ENCODE results near the gene NCK2.
A peak's percentile ranks its signal among the peaks of the same experiment; 100 is the strongest.

Gene NCK2

DNA sequence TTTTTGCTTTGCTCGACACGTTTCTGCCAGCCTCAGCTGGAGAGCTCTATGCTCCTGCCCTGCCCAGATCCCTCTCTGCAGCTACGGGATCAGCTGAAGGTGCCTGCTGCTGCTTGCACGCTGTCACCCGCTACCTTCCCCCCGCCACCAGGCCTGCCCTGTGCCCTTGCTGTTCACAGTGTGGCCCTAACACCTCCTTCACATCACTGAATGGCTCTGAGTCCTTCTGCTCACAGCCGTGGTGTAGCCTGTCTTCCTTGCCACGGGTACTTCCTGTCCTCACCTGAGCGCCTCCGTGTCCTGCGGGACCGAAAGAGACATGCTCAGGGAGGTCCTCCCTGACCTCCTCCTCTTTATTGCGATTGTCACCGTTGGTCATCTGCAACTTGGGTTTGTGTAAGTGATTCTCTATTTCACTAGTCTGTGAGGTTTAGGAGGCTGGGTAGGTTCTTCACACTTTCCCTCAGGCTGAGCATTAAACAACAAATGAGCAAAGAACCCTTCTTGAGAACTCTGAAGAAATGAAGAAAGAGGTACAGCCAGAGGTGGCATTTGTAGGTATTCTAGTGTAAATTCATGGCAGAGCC, 127.5 kb downstream of the NCK2 start:
- Histone ChIP-seq H3K9me3 (ENCODE audit: control insufficient read depth, low read length) (no peaks in the 10 kb centered on the region), H3K9ac (ENCODE audit: low read length) (no peak overlapping the region), H3K27me3 (replicated peaks; ENCODE audit: control insufficient read depth, insufficient read depth, low read length) (no peaks in the 10 kb centered on the region), H3K4me1 (ENCODE audit: control insufficient read depth, insufficient read depth, low read length) (peaks cover 29% of the 10 kb centered on the region), H3K36me3 (ENCODE audit: control insufficient read depth, insufficient read depth, low read length, severe bottlenecking) (no peaks in the 10 kb centered on the region), H3K4me3 (ENCODE audit: low read length) (no peak overlapping the region)
- no peak for DNase-seq (ENCODE audit: low read depth)

DNA sequence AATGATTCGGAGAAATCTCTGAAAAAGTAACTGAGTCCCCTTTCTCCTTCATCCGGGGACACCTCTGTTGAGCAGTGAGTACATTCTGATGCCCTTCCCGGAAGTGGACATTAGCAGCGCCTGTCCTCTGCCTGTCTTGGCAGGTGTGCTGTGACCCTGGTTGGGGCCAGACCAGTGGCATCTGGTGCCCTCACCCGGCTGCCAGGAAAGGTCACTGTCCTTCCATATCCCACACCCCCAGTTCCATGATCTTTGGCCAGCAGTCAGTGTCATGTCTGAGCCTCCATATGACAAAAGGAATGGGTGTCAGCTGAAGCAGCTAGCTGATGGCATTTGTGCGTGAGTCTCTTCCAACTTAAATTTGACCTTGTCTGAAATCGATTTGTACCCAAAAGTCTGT, 128.1 kb downstream of the NCK2 start:
- DNase-seq (ENCODE audit: low read depth) = no peak
- H3K4me1 ChIP-seq (ENCODE audit: control insufficient read depth, insufficient read depth, low read length) = peaks cover 29% of the 10 kb centered on the region
- H3K9me3 ChIP-seq (ENCODE audit: control insufficient read depth, low read length) = no peaks in the 10 kb centered on the region
- H3K27me3 ChIP-seq (replicated peaks; ENCODE audit: control insufficient read depth, insufficient read depth, low read length) = no peaks in the 10 kb centered on the region
- no peak overlapping the region for H3K4me3 ChIP-seq (ENCODE audit: low read length)
- H3K9ac ChIP-seq (ENCODE audit: low read length) = no peak overlapping the region
- no peaks in the 10 kb centered on the region for H3K36me3 ChIP-seq (ENCODE audit: control insufficient read depth, insufficient read depth, low read length, severe bottlenecking)

DNA sequence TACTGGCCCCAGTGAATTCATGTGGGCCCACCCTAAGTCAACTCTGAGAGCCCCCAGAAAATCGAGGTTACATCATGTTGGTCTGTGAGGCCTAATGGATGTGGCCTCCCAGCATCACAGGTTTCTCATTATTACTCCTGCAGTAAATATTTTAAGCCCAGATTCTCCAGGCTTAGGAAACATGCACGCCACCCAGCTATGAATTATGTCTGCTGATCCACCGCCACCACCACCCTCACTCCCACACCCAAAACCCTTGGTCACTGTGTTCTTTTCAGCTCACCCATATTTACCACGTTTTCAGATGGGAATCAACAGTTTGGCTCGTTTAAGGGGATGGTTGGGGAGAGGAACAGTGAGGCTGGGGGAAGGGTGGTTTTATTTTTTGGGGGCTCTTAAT, 128.6 kb downstream of the NCK2 start:
- no peak for DNase-seq (ENCODE audit: low read depth)
- H3K36me3 ChIP-seq (ENCODE audit: control insufficient read depth, insufficient read depth, low read length, severe bottlenecking) = peaks cover 2% of the 10 kb centered on the region

DNA sequence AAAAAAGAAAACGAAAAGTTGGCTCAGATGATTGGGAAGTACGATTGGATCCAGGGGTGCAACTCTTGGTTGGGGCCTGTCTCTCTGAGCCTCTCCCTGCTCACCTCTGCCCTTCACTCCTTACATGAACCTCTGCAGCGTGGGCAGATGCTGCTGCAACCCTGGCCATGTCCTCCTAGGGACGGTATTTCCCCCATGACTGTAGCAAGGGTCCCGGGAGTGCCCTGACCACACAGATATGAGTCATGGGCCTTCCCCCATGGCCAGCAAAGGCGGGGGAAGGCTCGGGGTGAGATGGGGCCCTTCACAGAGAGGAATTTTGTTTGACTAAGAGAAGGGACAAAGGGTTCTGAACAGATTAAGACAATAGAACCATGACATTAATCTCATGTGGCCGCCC, 129.0 kb downstream of the NCK2 start:
- no peak overlapping the region for H3K4me3 ChIP-seq (ENCODE audit: low read length)
- no peaks in the 10 kb centered on the region for H3K27me3 ChIP-seq (replicated peaks; ENCODE audit: control insufficient read depth, insufficient read depth, low read length)
- peaks cover 6% of the 10 kb centered on the region for H3K36me3 ChIP-seq (ENCODE audit: control insufficient read depth, insufficient read depth, low read length, severe bottlenecking)
- H3K4me1 ChIP-seq (ENCODE audit: control insufficient read depth, insufficient read depth, low read length) = peaks cover 24% of the 10 kb centered on the region
- DNase-seq (ENCODE audit: low read depth) = peak; percentile 64
- H3K9me3 ChIP-seq (ENCODE audit: control insufficient read depth, low read length) = peaks cover 8% of the 10 kb centered on the region
- H3K9ac ChIP-seq (ENCODE audit: low read length) = no peak overlapping the region

More for the DNA sequence above, 128.6 kb downstream of the NCK2 start:
- no peak overlapping the region for H3K9ac ChIP-seq (ENCODE audit: low read length)
- H3K4me1 ChIP-seq (ENCODE audit: control insufficient read depth, insufficient read depth, low read length) = peaks cover 28% of the 10 kb centered on the region
- H3K9me3 ChIP-seq (ENCODE audit: control insufficient read depth, low read length) = peaks cover 4% of the 10 kb centered on the region
- H3K4me3 ChIP-seq (ENCODE audit: low read length) = no peak overlapping the region
- H3K27me3 ChIP-seq (replicated peaks; ENCODE audit: control insufficient read depth, insufficient read depth, low read length) = no peaks in the 10 kb centered on the region

DNA sequence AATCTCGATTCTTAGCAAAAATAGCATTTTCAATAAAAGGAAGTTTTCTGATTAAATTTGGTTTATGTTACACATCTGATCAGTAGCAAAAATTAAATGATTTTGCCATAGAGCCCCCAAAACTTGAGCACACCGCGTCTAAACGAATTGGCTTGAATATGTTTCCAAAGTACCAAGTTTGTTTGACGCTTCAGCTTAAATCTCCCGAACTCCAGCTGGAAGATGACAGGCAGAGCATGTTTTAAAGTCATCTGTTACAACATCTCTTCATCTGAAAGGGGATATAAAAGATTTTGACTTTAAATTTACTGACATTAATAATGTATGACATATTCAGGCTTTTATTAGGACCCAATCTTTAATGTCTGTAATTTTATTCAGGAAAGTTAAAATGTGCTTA, 129.8 kb downstream of the NCK2 start:
- no peak overlapping the region for H3K4me3 ChIP-seq (ENCODE audit: low read length)
- H3K9ac ChIP-seq (ENCODE audit: low read length) = no peak overlapping the region
- H3K27me3 ChIP-seq (replicated peaks; ENCODE audit: control insufficient read depth, insufficient read depth, low read length) = no peaks in the 10 kb centered on the region
- peaks cover 24% of the 10 kb centered on the region for H3K4me1 ChIP-seq (ENCODE audit: control insufficient read depth, insufficient read depth, low read length)
- H3K36me3 ChIP-seq (ENCODE audit: control insufficient read depth, insufficient read depth, low read length, severe bottlenecking) = peaks cover 11% of the 10 kb centered on the region
- H3K9me3 ChIP-seq (ENCODE audit: control insufficient read depth, low read length) = peaks cover 13% of the 10 kb centered on the region
- no peak for DNase-seq (ENCODE audit: low read depth)

DNA sequence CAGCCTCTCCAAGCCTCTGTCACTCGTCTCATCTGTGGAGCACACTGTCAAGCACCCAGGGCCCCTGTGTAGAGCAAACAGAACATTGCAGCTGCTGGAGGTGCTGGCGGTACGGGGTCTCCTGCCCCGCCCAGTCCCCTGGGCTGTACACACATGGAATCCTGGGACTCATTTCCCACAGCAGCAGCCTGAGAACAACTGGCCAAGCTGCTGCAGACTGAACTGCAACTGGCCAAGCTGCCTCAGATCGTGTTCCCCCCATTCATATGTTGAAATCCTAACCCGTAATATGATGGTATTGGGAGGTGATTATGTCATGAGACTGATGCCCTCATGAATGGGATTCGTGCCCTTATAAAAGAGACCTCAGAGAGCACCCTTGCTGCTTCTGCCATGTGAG, 130.5 kb downstream of the NCK2 start:
- DNase-seq (ENCODE audit: low read depth) = no peak
- peaks cover 11% of the 10 kb centered on the region for H3K36me3 ChIP-seq (ENCODE audit: control insufficient read depth, insufficient read depth, low read length, severe bottlenecking)

DNA sequence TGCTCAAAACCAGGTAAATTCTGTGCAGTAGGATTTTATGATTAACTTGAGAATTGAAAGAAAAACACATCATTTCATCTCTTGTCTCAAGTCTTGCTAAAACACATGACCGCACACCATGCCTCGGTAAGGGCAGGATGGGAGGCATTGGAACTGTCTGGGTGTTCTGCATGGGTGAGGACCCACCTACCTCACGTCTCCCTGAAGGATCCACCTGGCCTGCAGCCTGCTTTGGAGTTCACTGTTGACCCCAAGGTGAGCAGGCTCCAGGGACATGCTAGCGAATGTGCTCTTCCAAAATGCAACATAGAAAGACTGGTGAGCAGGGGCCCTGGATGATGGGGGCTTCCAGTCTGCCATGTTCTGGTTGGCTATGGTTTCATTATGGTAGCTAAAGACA, 131.5 kb downstream of the NCK2 start:
- Histone ChIP-seq H3K27me3 (replicated peaks; ENCODE audit: control insufficient read depth, insufficient read depth, low read length) (no peaks in the 10 kb centered on the region), H3K4me1 (ENCODE audit: control insufficient read depth, insufficient read depth, low read length) (peaks cover 24% of the 10 kb centered on the region), H3K36me3 (ENCODE audit: control insufficient read depth, insufficient read depth, low read length, severe bottlenecking) (peaks cover 11% of the 10 kb centered on the region), H3K9ac (ENCODE audit: low read length) (no peak overlapping the region), H3K9me3 (ENCODE audit: control insufficient read depth, low read length) (peaks cover 14% of the 10 kb centered on the region), H3K4me3 (ENCODE audit: low read length) (no peak overlapping the region)
- DNase-seq (ENCODE audit: low read depth) = no peak

More for the DNA sequence above, 130.5 kb downstream of the NCK2 start:
- Histone ChIP-seq H3K9me3 (ENCODE audit: control insufficient read depth, low read length) (peaks cover 14% of the 10 kb centered on the region), H3K9ac (ENCODE audit: low read length) (no peak overlapping the region), H3K4me1 (ENCODE audit: control insufficient read depth, insufficient read depth, low read length) (peaks cover 24% of the 10 kb centered on the region), H3K27me3 (replicated peaks; ENCODE audit: control insufficient read depth, insufficient read depth, low read length) (no peaks in the 10 kb centered on the region), H3K4me3 (ENCODE audit: low read length) (no peak overlapping the region)

DNA sequence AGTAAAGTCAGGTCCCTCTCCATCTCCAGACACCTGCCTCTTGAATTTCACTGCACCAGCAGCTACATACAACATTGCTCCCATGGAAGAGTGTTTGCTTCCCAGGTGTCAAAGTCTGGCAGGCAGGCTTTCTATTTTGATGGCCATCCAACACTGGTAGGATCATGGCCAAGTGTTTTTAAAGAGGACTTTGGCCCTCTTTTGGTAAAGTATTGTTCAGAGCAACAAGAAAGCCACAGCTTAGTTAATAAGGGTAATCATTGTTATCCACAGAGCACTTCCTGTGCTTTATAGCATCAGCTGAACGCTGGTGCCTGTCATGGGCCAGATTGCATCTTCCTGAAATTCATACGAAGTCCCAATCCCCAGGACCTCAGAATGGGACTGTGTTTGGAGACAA, 133.2 kb downstream of the NCK2 start:
- peaks cover 11% of the 10 kb centered on the region for H3K36me3 ChIP-seq (ENCODE audit: control insufficient read depth, insufficient read depth, low read length, severe bottlenecking)
- H3K27me3 ChIP-seq (replicated peaks; ENCODE audit: control insufficient read depth, insufficient read depth, low read length) = no peaks in the 10 kb centered on the region
- H3K4me1 ChIP-seq (ENCODE audit: control insufficient read depth, insufficient read depth, low read length) = peaks cover 24% of the 10 kb centered on the region
- DNase-seq (ENCODE audit: low read depth) = no peak
- no peak overlapping the region for H3K4me3 ChIP-seq (ENCODE audit: low read length)
- no peak overlapping the region for H3K9ac ChIP-seq (ENCODE audit: low read length)
- H3K9me3 ChIP-seq (ENCODE audit: control insufficient read depth, low read length) = peaks cover 14% of the 10 kb centered on the region

DNA sequence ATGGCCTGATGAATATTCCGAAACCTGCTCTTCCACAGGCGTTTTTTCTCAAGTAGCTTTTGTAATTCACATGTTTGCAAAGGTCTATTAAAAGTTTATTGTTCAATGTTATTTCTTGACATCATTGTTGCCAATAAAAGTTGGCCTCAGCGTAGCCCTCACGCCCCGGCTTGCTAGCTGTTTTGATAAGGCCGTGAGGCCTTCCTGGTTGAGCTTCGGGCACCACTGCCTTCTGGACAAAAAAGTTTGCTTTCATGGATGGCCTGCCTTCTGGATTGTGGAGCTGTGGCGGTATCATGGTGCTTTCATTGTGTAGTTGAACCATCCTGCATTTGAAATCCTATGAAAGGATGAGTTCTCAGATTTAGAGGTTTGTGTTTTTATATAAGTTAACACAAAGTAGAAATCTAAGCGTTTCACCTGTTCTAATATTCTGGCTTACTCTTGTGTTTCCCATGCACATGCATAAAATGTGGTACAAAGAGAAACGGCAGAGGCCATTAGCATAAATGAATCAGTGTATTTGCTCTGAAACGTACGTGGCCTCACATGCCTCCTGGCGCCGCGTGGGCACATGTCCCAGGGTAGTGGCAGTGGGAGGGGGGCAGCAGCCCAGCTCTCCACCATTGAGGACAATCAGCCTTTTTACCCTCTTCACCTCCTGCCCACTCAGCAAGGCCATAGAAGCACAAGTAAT, 134.5 kb downstream of the NCK2 start:
- H3K4me1 ChIP-seq (ENCODE audit: control insufficient read depth, insufficient read depth, low read length) = peaks cover 11% of the 10 kb centered on the region
- no peak overlapping the region for H3K9ac ChIP-seq (ENCODE audit: low read length)
- H3K27me3 ChIP-seq (replicated peaks; ENCODE audit: control insufficient read depth, insufficient read depth, low read length) = no peaks in the 10 kb centered on the region
- H3K36me3 ChIP-seq (ENCODE audit: control insufficient read depth, insufficient read depth, low read length, severe bottlenecking) = peaks cover 11% of the 10 kb centered on the region
- DNase-seq (ENCODE audit: low read depth) = no peak
- H3K9me3 ChIP-seq (ENCODE audit: control insufficient read depth, low read length) = peaks cover 14% of the 10 kb centered on the region
- H3K4me3 ChIP-seq (ENCODE audit: low read length) = no peak overlapping the region

DNA sequence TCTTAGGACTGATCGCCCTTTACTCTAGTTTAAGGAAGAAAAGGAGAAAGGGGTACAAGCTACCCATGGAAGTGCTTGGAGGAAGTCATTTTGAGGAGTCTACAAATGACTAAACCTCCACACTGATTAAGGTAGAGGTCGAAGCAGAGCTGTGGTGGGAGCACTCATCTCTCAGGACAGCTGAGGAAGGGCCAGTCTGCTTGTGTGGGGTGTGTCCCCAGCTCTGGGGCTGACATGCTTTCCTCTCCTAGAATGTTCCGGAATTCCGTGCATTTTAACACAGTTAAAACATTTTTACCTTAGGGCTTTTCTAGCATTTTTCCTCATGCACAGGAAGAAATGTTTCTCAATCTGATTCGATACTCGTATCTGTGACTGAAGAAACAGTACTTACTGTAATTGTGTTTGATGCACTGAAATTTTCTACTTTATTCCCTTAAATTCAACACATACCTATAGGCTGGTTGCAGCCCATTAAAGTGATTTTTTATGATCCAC, 135.1 kb downstream of the NCK2 start:
- no peak for DNase-seq (ENCODE audit: low read depth)
- Histone ChIP-seq H3K36me3 (ENCODE audit: control insufficient read depth, insufficient read depth, low read length, severe bottlenecking) (peaks cover 11% of the 10 kb centered on the region), H3K9ac (ENCODE audit: low read length) (no peak overlapping the region), H3K4me3 (ENCODE audit: low read length) (no peak overlapping the region), H3K27me3 (replicated peaks; ENCODE audit: control insufficient read depth, insufficient read depth, low read length) (no peaks in the 10 kb centered on the region), H3K9me3 (ENCODE audit: control insufficient read depth, low read length) (peaks cover 14% of the 10 kb centered on the region), H3K4me1 (ENCODE audit: control insufficient read depth, insufficient read depth, low read length) (peaks cover 5% of the 10 kb centered on the region)

DNA sequence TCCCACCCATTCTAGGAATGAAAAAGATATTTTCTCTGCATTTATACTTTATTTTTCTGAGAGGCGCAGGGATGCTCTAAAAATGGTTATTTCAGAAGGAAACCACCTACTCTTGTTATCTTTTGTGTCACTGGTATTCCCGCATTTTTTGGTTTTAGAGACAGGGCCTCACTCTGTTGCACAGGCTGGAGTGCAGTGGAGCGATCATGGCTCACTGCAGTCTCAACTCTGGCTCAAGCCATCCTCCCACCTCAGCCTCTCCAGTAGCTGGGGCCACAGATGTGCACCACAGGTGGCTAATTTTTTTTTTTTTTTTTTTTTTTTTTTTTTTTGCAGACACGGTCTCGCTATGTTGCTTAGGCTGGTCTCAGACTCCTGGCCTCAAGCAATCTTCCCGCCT, 135.9 kb downstream of the NCK2 start:
- no peak overlapping the region for H3K9ac ChIP-seq (ENCODE audit: low read length)
- DNase-seq (ENCODE audit: low read depth) = no peak
- H3K4me3 ChIP-seq (ENCODE audit: low read length) = no peak overlapping the region
- H3K4me1 ChIP-seq (ENCODE audit: control insufficient read depth, insufficient read depth, low read length) = peaks cover 3% of the 10 kb centered on the region
- peaks cover 14% of the 10 kb centered on the region for H3K9me3 ChIP-seq (ENCODE audit: control insufficient read depth, low read length)
- H3K36me3 ChIP-seq (ENCODE audit: control insufficient read depth, insufficient read depth, low read length, severe bottlenecking) = peaks cover 11% of the 10 kb centered on the region
- H3K27me3 ChIP-seq (replicated peaks; ENCODE audit: control insufficient read depth, insufficient read depth, low read length) = no peaks in the 10 kb centered on the region
